Thoracic aorta (tissue), 2 donors: Measurements from ENCODE around the gene KDM2B. TPM values are rescaled to one million over a fixed set of nuclear protein-coding genes. Genes with fewer than 3 reads are reported as not detected.
A peak's percentile ranks its signal among the peaks of the same experiment; 100 is the strongest.

Source experiments
- ATAC-seq: fragments of 150-250 bp; one replicate; pipeline ENCODE4 v1.8.0; 2017; ENCODE audit warnings: low read depth; ENCODE audit not compliant: insufficient number of reproducible peaks, low FRiP score
- DNase-seq: peaks from one replicate; pipeline ENCODE4 v3.0.0-alpha.2; 2020; ENCODE audit warnings: low spot score
- H3K27ac ChIP-seq, 2 donors: fragments of 200-600 bp; sonication (generic); 1 replicate in 1 of 2; 2 replicates in 1 of 2; pipeline ENCODE4 v1.5.1; 2016; ENCODE audit warnings: mild to moderate bottlenecking in 2 of 2, moderate library complexity in 2 of 2
- H3K27me3 ChIP-seq: fragments of 200-600 bp; sonication (generic); replicated peaks from 2 replicates; pipeline ENCODE4 v1.6.0; 2016; ENCODE audit warnings: mild to moderate bottlenecking; ENCODE audit not compliant: insufficient read depth
- H3K36me3 ChIP-seq: fragments of 200-600 bp; sonication (generic); one replicate; pipeline ENCODE4 v1.5.1; 2016
- H3K4me1 ChIP-seq, 2 donors: fragments of 200-600 bp; sonication (generic); 1 replicate in 1 of 2; 2 replicates in 1 of 2; pipeline versions ENCODE4 v1.5.1 to v1.6.0; 2016; ENCODE audit warnings: low read depth in 2 of 2, mild to moderate bottlenecking in 1 of 2; ENCODE audit not compliant: control insufficient read depth in 1 of 2
- H3K4me3 ChIP-seq: fragments of 200-600 bp; sonication (generic); 2 replicates; pipeline ENCODE4 v1.5.1; 2016; ENCODE audit warnings: mild to moderate bottlenecking
- H3K9me3 ChIP-seq: fragments of 200-600 bp; sonication (generic); 2 replicates; pipeline ENCODE4 v1.5.1; 2016
- CTCF ChIP-seq: fragments of 200-600 bp; sonication (generic); IDR thresholded peaks from one replicate; pipeline ENCODE4 v1.5.1; 2019; ENCODE audit warnings: antibody characterized with exemption
- total RNA-seq, 2 donors: library from RNA; depleted of rRNA; stranded (reverse); fragments of >200 nt; gene quantifications; one replicate each; pipeline versions ENCODE4 v1.1.0 to v1.2.3, GENCODE V29; 2016

KDM2B gene
- total RNA-seq, 2 donors from 2014 or later, result 15.0 to 22.5 TPM

- H3K4me1 ChIP-seq, result peaks cover 7 to 16% of the 10 kb centered on the region in 2 donors
- H3K9me3 ChIP-seq, result no peaks in the 10 kb centered on the region
- H3K36me3 ChIP-seq, result no peaks in the 10 kb centered on the region
- no peak for TF ChIP-seq CTCF
- no peaks in the 10 kb centered on the region for H3K27me3 ChIP-seq
- H3K4me3 ChIP-seq, result peak overlapping the region; percentile 75
- H3K27ac ChIP-seq, result peak overlapping the region; percentile 5 to 41
- ATAC-seq (no peak), DNase-seq (peak; percentile 10)
Observed at GRCh38 chr12:121467638-121468498, 113.0 kb downstream of the KDM2B start.

- Histone ChIP-seq H3K4me1 (peaks cover 7 to 16% of the 10 kb centered on the region in 2 donors), H3K36me3 (no peaks in the 10 kb centered on the region), H3K4me3 (peak overlapping the region; percentile 79), H3K9me3 (no peaks in the 10 kb centered on the region), H3K27ac (peak overlapping the region; percentile 56 to 76), H3K27me3 (no peaks in the 10 kb centered on the region)
- no peak for TF ChIP-seq CTCF
- ATAC-seq (peak; percentile 80), DNase-seq (peak; percentile 33)
Observed at GRCh38 chr12:121466794-121467637, 113.8 kb downstream of the KDM2B start.

- no peak for TF ChIP-seq CTCF
- Histone ChIP-seq H3K9me3 (no peaks in the 10 kb centered on the region), H3K4me1 (peaks cover 7 to 16% of the 10 kb centered on the region in 2 donors), H3K27ac (peak overlapping the region; percentile 13 to 38), H3K4me3 (peak overlapping the region; percentile 68), H3K27me3 (no peaks in the 10 kb centered on the region), H3K36me3 (no peaks in the 10 kb centered on the region)
- ATAC-seq, result peak; percentile 12
- no peak for DNase-seq
Observed at GRCh38 chr12:121465921-121466793, 114.7 kb downstream of the KDM2B start.

GRCh38 chr12:121464331-121464730 lies 116.5 kb downstream of the KDM2B start:
- no peak overlapping the region for H3K27ac ChIP-seq
- H3K9me3 ChIP-seq, result no peaks in the 10 kb centered on the region
- H3K36me3 ChIP-seq, result no peaks in the 10 kb centered on the region
- ATAC-seq (no peak), DNase-seq (no peak)
- no peaks in the 10 kb centered on the region for H3K27me3 ChIP-seq
- no peak for TF ChIP-seq CTCF
- no peak overlapping the region for H3K4me3 ChIP-seq
- peaks cover 7 to 16% of the 10 kb centered on the region in 2 donors for H3K4me1 ChIP-seq
